GM18511 (cell line): Measurements from ENCODE around the gene RTL10.

Experiments
- ATAC-seq: cut with Tn5 transposase; IDR thresholded peaks from one replicate; pipeline ENCODE4 v1.9.1; 2021; ENCODE audit warnings: mild to moderate bottlenecking, moderate library complexity; ENCODE audit not compliant: unreplicated experiment

Gene RTL10

GRCh38 chr22:19877626-19878339 is 23.1 kb upstream of the RTL10 start:
- no peak for ATAC-seq

- ATAC-seq: no peak
Measured at GRCh38 chr22:19876941-19877625, 22.4 kb upstream of the RTL10 start.

GRCh38 chr22:19876314-19876940 is 21.8 kb upstream of the RTL10 start:
- no peak for ATAC-seq

GRCh38 chr22:19875531-19876313 is 21.0 kb upstream of the RTL10 start:
- ATAC-seq: no peak

- ATAC-seq: no peak
Measured at GRCh38 chr22:19875061-19875530, 20.4 kb upstream of the RTL10 start.

GRCh38 chr22:19874307-19875060 is 19.8 kb upstream of the RTL10 start:
- ATAC-seq: no peak

- ATAC-seq: no peak
Measured at GRCh38 chr22:19873960-19874306, 19.3 kb upstream of the RTL10 start.

- no peak for ATAC-seq
Measured at GRCh38 chr22:19873138-19873959, 18.7 kb upstream of the RTL10 start.

GRCh38 chr22:19872779-19873137 is 18.1 kb upstream of the RTL10 start:
- ATAC-seq: no peak

GRCh38 chr22:19871845-19872778 is 17.4 kb upstream of the RTL10 start:
- ATAC-seq: no peak

- ATAC-seq: no peak
Measured at GRCh38 chr22:19871023-19871844, 16.6 kb upstream of the RTL10 start.

GRCh38 chr22:19870153-19871022 is 15.7 kb upstream of the RTL10 start:
- ATAC-seq: no peak

- no peak for ATAC-seq
Measured at GRCh38 chr22:19869497-19870152, 15.0 kb upstream of the RTL10 start.

GRCh38 chr22:19868773-19869471 is 14.2 kb upstream of the RTL10 start:
- ATAC-seq: no peak

GRCh38 chr22:19868333-19868732 is 13.7 kb upstream of the RTL10 start:
- no peak for ATAC-seq

GRCh38 chr22:19867617-19868016 is 12.9 kb upstream of the RTL10 start:
- ATAC-seq: no peak
